Effector CD4-positive, alpha-beta T cell (primary cell): Measurements from ENCODE around the gene GPATCH1.
"Not testable (repeated sequence)": the region's sequence is repeated elsewhere in the genome, so short reads cannot be mapped to it uniquely, and the experiment has no call there.

Experiments
- DNase-seq: peaks from one replicate; pipeline ENCODE4 v3.0.0-alpha.2; 2020

GPATCH1 gene

GRCh38 chr19:33163481-33163880 is 82.5 kb downstream of the GPATCH1 start:
- DNase-seq = no peak

- DNase-seq = not testable (repeated sequence)
Observed at GRCh38 chr19:33166037-33166436, 85.1 kb downstream of the GPATCH1 start.

- no peak for DNase-seq
Observed at GRCh38 chr19:33167438-33167837, 86.5 kb downstream of the GPATCH1 start.

DNA sequence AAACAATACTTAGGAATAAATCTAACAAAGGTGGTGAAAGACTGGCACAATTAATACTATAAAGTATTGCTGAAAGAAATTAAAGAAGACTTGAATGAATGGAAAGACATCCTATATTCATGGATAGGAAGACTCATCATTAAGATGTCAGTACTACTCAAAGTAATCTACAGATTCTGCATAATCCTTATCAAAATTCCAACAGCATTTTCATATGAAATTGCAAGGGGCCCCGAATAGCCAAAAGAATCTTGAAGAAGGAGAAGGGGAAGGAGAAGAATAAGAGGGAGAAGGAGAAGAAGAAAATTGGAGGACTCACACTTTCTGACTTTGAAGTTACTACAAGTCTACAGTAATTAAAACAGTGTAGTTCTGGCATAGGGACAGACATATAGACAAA is 87.5 kb downstream of the GPATCH1 start:
- DNase-seq = no peak

GRCh38 chr19:33171222-33171795 is 90.3 kb downstream of the GPATCH1 start:
- DNase-seq = no peak

DNA sequence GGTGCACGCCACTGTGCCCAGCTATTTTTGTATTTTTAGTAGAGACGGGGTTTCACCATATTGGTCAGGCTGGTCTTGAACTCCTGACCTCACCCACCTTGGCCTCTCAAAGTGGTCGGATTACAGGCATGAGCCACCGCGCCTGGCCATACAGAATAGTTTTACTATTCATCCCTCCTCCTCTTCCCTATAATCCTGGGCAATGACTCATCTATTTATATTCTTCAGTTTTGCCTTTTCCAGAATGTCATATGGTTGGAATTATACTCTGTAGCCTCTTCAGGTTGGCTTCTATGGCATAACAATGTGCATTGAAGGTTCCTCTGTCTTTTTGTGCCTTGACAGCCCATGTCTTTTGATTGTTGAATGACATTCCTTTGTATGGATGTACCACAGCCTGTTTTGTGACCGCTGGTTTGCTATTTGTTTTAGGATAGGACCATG is 91.0 kb downstream of the GPATCH1 start:
- DNase-seq = no peak

DNA sequence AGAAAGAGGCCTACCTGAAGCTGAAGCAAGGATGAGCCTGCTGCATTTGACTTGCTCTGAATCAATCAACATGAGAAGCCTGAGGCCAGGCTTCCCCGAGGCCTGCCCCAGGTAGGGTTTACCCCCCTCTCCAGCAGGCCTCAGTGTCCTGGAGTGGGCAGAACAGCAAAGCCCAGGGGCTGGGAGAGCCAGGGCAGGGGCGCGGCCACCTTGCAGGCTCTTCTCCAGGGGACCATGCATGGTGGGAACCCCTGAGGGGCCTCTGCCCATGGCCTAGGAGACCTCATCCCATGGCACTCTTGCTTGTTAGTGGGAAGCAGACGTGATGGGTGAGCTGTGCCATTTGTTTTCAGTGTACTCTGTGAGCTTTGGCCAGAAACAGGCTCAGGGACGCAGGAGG is 93.2 kb downstream of the GPATCH1 start:
- DNase-seq = no peak

- no peak for DNase-seq
Observed at GRCh38 chr19:33175156-33175782, 94.3 kb downstream of the GPATCH1 start.

DNA sequence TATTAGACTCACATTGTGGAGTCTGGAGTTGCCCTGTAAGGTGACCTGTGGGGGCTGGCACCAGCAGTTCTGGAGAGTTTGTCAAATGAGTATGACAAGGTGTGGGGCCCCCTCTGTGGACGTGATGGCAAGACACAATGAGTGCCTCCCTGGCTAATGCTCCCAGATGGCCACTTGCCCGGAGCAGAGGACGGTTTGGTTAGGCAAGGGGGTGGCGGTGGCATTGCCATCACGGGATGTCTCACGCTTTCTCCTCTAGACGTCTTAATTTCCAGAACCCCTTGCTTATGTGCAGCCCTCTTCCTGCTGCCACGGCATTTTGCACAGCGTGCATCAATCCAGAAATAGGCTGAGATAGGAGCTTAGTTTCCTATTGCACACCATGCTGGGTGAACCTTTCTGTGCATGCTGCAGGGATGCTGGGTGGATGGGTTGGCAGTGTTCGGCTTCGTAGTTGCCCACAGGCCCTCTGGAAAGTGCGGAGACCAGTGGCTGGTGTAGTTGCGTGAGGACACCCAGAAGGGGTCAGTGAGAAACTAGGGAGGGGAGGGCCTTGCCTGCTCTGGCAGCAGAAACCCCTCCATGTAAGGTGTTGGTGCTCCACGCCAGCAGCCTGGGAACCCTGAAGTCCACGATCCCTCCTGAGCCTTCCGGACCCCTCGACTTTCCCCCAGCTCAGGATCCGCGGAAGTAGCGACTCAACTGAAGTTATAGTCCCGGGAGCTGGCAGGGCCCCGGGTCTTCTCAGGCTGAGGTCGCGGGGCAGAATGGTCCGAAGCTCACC is 95.1 kb downstream of the GPATCH1 start:
- peak; percentile 6 for DNase-seq

DNA sequence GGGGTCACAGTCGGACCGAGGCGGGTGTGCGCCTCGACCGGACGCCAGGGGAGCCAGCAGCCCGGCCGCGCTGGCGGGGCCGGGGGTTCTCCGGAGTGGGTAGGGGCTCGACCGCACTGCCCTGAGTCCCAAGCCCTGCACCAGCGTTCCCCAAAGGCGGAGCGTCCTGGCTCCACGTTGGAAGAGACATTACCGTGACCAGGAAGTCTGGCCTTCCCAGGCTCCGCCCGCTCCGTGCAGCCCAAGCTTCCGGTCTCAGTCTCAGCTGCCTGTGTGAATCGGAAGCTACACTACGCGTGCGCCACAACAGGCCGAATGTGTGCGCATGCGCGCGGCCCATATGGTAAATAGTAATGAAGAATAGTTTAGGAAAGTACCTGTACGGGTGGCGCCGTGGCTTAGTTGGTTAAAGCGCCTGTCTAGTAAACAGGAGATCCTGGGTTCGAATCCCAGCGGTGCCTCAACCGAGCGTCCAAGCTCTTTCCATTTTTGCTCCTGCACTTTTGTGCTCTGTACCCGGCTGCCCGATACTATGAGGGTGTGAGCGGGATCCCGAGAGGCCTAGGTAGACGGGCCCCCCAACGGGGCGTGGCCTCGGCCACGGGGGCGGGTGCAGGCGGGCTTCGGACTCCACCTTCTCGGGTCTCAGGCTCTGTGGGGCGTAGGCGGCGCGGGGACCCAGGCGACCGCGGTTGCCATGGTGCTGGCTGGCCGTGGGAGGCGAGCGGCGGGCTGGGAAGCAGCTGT is 95.9 kb downstream of the GPATCH1 start:
- peak; percentile 90 for DNase-seq

- peak; percentile 74 for DNase-seq
Observed at GRCh38 chr19:33177417-33177979, 96.5 kb downstream of the GPATCH1 start.
